SH-SY5Y (cell line): ENCODE measurements around the gene CRAMP1.

Experiments
- GATA2 ChIP-seq: IDR thresholded peaks from 2 replicates; pipeline ENCODE4 v1.6.1; 2011; ENCODE audit warnings: mild to moderate bottlenecking, low read depth, low read length
- GATA3 ChIP-seq: IDR thresholded peaks from 2 replicates; pipeline ENCODE4 v1.6.1; 2011; ENCODE audit warnings: low read depth, mild to moderate bottlenecking, low read length, moderate library complexity

DNA sequence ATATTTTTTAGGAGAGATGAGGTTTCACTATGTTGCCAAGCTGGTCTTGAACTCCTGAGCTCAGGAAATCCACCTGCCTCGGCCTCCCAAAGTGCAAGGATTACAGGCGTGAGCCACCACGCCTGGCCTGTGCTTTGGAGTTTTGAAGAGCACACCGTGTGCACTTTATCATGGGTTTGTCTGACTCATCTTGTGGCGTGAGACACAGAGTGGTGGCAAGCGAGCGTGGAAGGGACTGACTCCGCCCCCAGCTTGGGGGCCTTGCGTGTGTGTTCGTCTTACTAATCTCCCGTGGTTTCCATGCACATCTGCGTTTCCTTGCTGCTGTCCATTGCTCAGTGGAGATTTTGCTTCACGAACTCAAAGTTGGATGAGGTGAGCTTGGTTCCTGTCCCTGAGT, 22.9 kb downstream of the CRAMP1 start:
- TF ChIP-seq GATA3 (no peak), GATA2 (no peak)
